Colon (tissue), 2 donors: Measurements from ENCODE around the gene HSPD1.
"Not testable (repeated sequence)": the region's sequence is repeated elsewhere in the genome, so short reads cannot be mapped to it uniquely, and the experiment has no call there.

Source experiments
- FAIRE-seq: peaks from 2 replicates; lab custom pipeline; 2012; peaks lifted over from hg19 to GRCh38; lab: Jason Lieb, UNC
- donor health status: control.
- donor health status: control.

The HSPD1 gene

DNA sequence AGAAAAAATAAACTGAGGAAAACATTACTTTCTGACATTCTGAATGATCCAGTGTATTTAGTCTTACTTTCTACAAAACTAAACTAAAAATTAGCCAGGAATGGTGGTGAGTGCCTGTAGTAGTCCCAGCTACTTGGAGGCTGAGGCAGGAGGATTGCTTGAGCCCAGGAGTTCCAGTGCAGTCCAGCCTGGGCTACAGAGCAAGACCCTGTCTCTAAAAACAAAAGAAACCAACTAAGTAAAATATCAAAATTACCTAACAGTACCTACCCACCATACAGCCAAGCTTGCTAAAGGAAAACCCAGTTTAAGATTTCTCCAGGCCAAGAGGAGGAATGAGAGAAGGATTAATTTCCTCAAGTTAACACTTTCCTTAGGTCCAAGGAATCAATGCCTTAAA, 2.9 kb downstream of the HSPD1 start:
- no peak for FAIRE-seq

DNA sequence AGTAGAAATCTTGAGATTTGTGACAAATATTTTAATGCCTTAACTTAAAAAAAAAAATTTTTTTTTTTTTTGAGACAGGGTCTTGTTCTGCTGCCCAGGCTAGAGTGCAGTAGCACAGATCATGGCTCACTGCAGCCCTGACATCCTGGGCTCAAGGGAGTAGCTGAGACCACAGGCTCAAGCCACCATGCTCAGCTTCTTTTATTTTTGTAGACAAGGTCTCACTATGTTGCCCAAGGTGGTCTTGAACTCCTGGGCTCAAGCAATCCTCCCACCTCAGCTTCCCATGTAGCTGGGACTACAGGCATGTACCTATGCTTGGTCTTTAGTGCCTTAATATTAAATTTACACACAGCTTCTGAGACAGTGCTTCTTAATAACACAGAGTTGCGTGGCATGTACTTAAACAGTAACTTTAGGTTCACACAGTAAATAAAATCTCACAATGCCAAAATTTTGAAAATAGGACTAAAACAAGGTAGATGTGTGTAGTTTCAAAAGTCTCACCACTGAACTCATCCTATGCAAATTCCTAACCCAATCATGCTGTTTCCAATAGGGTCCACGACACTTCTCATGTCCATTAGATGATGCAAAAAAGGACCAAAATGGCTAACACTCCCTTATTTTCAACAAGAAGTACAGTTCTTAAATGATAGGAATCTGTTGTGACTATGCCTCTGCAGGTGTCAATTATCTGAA, 4.1 kb downstream of the HSPD1 start:
- FAIRE-seq = no peak

- FAIRE-seq = no peak
Observed at GRCh38 chr2:197487385-197487784, 12.3 kb downstream of the HSPD1 start.

- FAIRE-seq = no peak
Observed at GRCh38 chr2:197486175-197486574, 13.5 kb downstream of the HSPD1 start.

DNA sequence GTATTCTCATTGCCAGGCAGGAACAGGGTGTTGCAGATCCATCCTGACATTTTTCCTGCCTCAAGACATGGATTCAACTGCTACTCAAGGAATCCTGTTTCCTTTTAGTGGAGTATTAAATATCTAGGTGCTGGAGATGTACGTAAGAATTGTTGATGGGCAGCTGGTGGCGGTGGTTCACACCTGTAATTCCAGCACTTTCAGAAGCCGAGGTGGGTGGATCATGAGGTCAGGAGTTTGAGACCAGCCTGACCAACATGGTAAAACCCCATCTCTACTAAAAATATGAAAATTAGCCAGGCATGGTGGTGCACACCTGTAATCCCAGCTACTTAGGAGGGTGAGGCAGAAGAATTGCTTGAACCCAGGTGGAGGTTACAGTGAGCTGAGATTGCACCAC, 15.4 kb downstream of the HSPD1 start:
- FAIRE-seq = not testable (repeated sequence)

GRCh38 chr2:197480165-197481036, 19.2 kb downstream of the HSPD1 start:
- FAIRE-seq = no peak

DNA sequence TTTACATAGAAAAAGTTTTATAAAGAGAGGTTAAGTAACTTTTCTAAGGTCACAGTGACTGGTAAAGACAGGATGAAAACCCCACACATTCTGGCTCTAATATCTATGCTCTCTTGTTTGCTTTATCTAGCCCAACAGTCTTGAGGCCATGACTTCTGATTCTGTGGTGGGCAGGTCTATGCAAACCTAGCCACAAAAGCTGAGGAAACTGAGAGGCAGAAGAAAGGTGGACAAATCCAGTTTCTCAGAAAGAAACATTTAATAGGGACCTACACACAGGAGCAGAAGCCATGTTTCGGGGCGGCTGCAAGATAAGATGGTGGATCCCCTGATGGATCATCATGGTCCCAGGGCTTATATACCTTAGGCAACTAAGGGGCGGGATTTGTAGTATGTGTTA, 21.8 kb downstream of the HSPD1 start:
- no peak for FAIRE-seq

DNA sequence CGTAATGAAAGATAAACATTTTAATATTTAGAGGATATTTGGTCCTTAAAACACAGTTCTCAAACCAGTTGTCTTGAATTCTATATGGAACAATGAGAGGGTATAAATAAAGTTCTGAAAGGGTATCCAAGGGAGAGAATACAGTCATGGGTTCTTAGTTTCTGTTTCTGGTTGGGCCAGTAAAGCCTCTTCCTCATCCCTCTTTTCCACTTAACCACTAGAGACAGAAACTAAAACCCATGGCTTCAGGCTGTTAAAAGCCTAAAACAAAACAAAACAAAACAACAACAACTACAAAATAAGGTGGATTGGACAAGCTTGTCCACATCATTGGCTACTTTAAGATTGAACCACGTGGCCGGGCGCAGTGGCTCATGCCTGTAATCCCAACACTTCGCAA, 27.5 kb downstream of the HSPD1 start:
- FAIRE-seq = no peak

DNA sequence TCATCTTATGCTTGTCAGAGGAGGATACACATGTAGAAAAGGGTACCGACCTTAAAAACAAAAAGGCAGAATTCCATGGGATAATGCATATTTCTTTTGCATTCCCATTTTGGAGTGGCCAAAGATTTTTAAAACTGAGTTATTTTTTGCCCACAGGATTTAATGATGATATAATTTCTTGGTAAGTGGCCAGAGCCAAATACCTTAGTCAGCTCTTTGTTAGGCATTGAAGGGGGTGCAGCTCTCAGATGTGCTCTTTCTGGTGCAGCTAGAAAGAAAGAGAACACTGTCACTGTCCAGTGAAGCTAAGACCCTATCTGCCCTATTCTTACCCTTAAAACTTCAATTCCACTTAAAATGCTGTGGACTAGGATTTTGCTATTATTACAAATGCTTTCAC, 35.5 kb downstream of the HSPD1 start:
- no peak for FAIRE-seq

GRCh38 chr2:197461057-197461456, 38.6 kb downstream of the HSPD1 start:
- peak; percentile 10 for FAIRE-seq

GRCh38 chr2:197460649-197461048, 39.0 kb downstream of the HSPD1 start:
- FAIRE-seq = no peak

- no peak for FAIRE-seq
Observed at GRCh38 chr2:197455428-197455827, 44.2 kb downstream of the HSPD1 start.

DNA sequence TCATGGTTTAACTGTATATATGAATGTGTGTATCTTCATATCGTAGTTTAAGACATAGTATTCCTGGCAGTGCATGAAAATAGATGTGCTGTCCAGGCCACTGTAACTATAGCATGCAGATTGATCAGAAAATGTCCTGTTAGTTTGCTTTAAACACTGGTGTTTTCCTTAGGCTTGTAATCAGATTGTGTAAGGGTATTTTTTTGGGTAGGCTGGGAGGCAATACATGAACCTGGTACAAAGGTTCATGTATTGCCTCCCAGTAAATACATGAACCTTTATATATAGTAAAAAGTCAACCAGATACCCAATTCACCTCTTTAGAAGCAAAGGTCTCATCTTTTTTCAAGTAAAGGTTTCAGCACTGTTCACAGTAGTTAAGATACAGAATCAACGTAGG, 44.7 kb downstream of the HSPD1 start:
- FAIRE-seq = no peak

GRCh38 chr2:197453914-197454398, 45.7 kb downstream of the HSPD1 start:
- FAIRE-seq = no peak

- FAIRE-seq = no peak
Observed at GRCh38 chr2:197453123-197453913, 46.3 kb downstream of the HSPD1 start, which contains the start of gene COQ10B. COQ10B (plus strand) TSS chr2:197453552; CDS start chr2:197453561, 9 bp downstream.

DNA sequence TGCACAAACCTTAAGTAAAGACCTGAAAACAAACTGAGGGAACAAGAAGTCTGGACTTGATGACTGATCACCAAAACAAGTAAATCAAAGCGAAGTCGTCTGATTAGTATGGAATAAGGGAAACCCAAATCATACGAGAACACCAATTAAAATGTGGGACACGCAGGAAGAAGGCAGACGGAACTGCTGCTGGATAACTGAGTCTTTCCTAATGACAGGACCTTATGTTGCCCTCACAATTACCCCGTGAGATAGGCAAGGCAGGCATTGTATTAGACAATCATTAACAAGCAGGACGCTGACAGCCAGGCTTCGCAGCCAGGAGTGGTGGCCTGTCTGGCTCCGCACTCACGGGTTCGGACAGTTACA, 46.9 kb downstream of the HSPD1 start:
- FAIRE-seq = no peak

DNA sequence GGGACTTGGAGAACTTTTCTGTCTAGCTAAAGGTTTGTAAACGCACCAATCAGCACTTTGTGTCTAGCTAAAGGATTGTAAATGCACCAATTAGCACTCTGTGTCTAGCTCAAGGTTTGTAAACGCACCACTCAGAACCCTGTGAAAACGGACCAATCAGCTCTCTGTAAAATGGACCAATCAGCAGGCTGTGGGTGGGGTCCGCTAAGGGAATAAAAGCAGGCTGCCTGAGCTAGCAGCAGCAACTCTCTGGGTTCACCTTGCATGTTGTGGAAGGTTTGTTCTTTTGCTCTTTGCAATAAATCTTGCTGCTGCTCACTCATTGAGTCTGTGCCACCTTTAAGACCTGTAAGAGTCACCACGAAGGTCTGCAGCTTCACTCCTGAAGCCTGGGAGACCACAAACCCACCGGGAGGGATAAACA, 48.7 kb downstream of the HSPD1 start:
- not testable (repeated sequence) for FAIRE-seq

GRCh38 chr2:197450465-197450864, 49.2 kb downstream of the HSPD1 start:
- FAIRE-seq = no peak

DNA sequence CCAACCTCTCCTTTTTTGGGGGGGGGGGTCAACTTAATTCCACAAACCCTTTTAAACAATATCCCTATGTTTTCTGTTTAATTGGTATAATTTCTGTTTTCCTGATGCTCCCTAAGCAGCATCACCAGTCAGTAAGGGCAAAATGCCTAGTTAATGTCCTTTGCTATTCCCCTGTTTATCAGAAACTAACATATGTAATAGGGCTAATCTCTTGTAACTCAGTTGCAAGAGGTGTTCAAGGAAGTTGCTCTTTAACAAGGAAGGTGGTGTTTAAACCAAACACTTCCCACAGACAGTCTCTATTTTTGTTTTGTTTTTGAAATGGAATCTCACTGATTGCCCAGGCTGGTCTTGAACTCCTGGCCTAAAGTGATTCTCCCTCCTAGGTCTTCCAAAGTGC, 52.8 kb downstream of the HSPD1 start:
- no peak for FAIRE-seq

DNA sequence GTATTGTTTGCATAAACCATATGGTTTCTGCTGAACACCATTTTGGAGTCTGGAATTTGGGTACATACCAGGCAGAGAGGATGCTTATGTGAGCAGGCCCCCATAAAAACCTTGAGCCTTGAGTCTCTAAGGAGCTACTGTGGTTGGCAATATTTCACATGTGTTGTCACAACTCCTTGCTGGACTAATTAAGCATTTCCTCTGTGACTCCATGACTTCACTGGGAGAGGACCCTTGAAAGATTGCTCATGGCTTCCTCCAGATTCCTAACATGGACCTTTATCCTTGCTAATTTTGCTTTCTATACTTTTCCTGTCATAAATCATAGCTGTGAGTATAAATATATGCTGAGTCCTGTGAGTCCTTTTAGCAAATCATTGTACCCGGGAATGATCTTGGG, 53.9 kb downstream of the HSPD1 start:
- FAIRE-seq = no peak

DNA sequence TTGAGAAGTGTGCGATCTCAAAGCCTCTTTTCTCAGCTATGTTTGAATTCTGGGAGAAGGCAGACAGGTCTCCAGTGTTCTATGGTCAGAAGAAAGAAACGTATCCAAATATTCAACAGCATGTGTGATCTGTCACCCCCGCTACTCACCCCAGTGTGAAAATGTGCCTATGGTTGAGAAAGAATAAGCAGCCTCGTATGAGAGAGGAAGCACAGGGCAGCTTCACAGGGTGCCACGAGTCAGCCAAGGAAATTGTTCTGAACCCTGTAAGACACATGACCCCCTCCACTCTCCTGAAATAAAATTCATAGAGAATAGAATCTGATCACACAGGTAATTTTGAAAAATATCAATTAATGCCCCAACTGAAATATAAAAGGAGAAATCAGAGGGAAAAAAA, 56.8 kb downstream of the HSPD1 start:
- no peak for FAIRE-seq

GRCh38 chr2:197437380-197437779, 62.3 kb downstream of the HSPD1 start:
- FAIRE-seq = no peak
